CD14-positive monocyte (primary cell): ENCODE data around the gene BATF2. TPM values are rescaled to one million over a fixed set of nuclear protein-coding genes. Genes with fewer than 3 reads are reported as not detected.

ENCODE experiments used
- DNase-seq, 3 donors: peaks; one replicate each; pipeline ENCODE4 v3.0.0-alpha.2; 2011 to 2022
- H2AFZ ChIP-seq: 2 replicates; pipeline ENCODE4 v1.6.0; 2012; ENCODE audit warnings: mild to moderate bottlenecking, low read depth, low read length, inconsistent platforms; ENCODE audit not compliant: insufficient read depth, poor library complexity, severe bottlenecking
- H3K27ac ChIP-seq, 2 donors: 1 replicate in 1 of 2; 2 replicates in 1 of 2; pipeline ENCODE4 v1.5.1; 2012 to 2013; ENCODE audit warnings: low read length in 2 of 2, control low read depth in 1 of 2, inconsistent platforms in 1 of 2, low read depth in 1 of 2, mild to moderate bottlenecking in 1 of 2
- H3K27me3 ChIP-seq, 2 donors: one replicate each; pipeline versions ENCODE4 v1.6.0 to v1.6.1; 2011 to 2013; ENCODE audit warnings: low read length in 2 of 2; ENCODE audit not compliant: control insufficient read depth in 2 of 2, insufficient read depth in 2 of 2
- H3K36me3 ChIP-seq, 2 donors: replicated peaks in 1 of 2; 1 replicate in 1 of 2; 2 replicates in 1 of 2; pipeline versions ENCODE4 v1.5.1 to v1.6.1; 2012 to 2013; ENCODE audit warnings: low read length in 2 of 2, control low read depth in 1 of 2, inconsistent platforms in 1 of 2, mild to moderate bottlenecking in 1 of 2; ENCODE audit not compliant: insufficient read depth in 2 of 2, control insufficient read depth in 1 of 2
- H3K4me1 ChIP-seq, 2 donors: 1 replicate in 1 of 2; 2 replicates in 1 of 2; pipeline versions ENCODE4 v1.5.1 to v1.6.1; 2012 to 2013; ENCODE audit warnings: low read length in 2 of 2, control low read depth in 1 of 2, inconsistent platforms in 1 of 2, mild to moderate bottlenecking in 1 of 2, moderate library complexity in 1 of 2; ENCODE audit not compliant: insufficient read depth in 2 of 2, control insufficient read depth in 1 of 2
- H3K4me2 ChIP-seq: replicated peaks from 2 replicates; pipeline ENCODE3; 2012; ENCODE audit warnings: low read length, moderate library complexity, mild to moderate bottlenecking; ENCODE audit not compliant: poor library complexity, severe bottlenecking; ENCODE audit errors: extremely low read depth
- H3K4me3 ChIP-seq, 3 experiments: fragments of 200-600 bp in 1 of 3; sonication (generic) in 1 of 3; replicated peaks in 1 of 3; 1 replicate in 2 of 3; 2 replicates in 1 of 3; pipeline ENCODE4 v1.5.1; 2011 to 2013; ENCODE audit warnings: low read length in 3 of 3, mild to moderate bottlenecking in 3 of 3, control low read depth in 2 of 3, low read depth in 2 of 3, inconsistent platforms in 1 of 3, moderate library complexity in 1 of 3
- H3K79me2 ChIP-seq: 2 replicates; pipeline ENCODE4 v1.6.0; 2012; ENCODE audit warnings: mild to moderate bottlenecking, control low read depth, inconsistent platforms, low read length, moderate library complexity; ENCODE audit not compliant: insufficient read depth
- H3K9ac ChIP-seq: 2 replicates; pipeline ENCODE4 v1.6.0; 2017; ENCODE audit warnings: low read length, mild to moderate bottlenecking; ENCODE audit not compliant: insufficient read depth, poor library complexity, severe bottlenecking
- H3K9me3 ChIP-seq, 2 donors: replicated peaks in 1 of 2; 1 replicate in 1 of 2; 2 replicates in 1 of 2; pipeline versions ENCODE4 v1.5.1 to v1.6.1; 2012 to 2013; ENCODE audit warnings: low read length in 2 of 2, control low read depth in 1 of 2; ENCODE audit not compliant: control insufficient read depth in 1 of 2, insufficient read depth in 1 of 2
- H4K20me1 ChIP-seq: 2 replicates; pipeline ENCODE4 v1.6.0; 2012; ENCODE audit warnings: mild to moderate bottlenecking, low read length, control low read depth, moderate library complexity; ENCODE audit not compliant: insufficient read depth
- H3K27ac Mint-ChIP-seq, 7 donors: one replicate each; pipeline ENCODE4 v1.8.0; 2020; ENCODE audit warnings: mild to moderate bottlenecking in 7 of 7, mixed read lengths in 7 of 7, moderate library complexity in 6 of 7, inconsistent platforms in 2 of 7
- H3K27me3 Mint-ChIP-seq, 3 donors: one replicate each; pipeline ENCODE4 v1.8.0; 2021 to 2022; ENCODE audit warnings: low read depth in 3 of 3, mild to moderate bottlenecking in 3 of 3, mixed read lengths in 3 of 3, moderate library complexity in 3 of 3, inconsistent platforms in 1 of 3
- H3K36me3 Mint-ChIP-seq, 2 donors: one replicate each; pipeline ENCODE4 v1.8.0; 2020; ENCODE audit warnings: mixed read lengths in 2 of 2, inconsistent platforms in 1 of 2, mild to moderate bottlenecking in 1 of 2
- H3K4me1 Mint-ChIP-seq: one replicate; pipeline ENCODE4 v1.8.0; 2020; ENCODE audit warnings: mild to moderate bottlenecking, mixed read lengths
- H3K4me3 Mint-ChIP-seq, 2 donors: one replicate each; pipeline ENCODE4 v1.8.0; 2020; ENCODE audit warnings: mild to moderate bottlenecking in 2 of 2, mixed read lengths in 2 of 2, moderate library complexity in 1 of 2
- H3K9me3 Mint-ChIP-seq, 7 donors: one replicate each; pipeline ENCODE4 v1.8.0; 2020 to 2022; ENCODE audit warnings: mixed read lengths in 7 of 7, mild to moderate bottlenecking in 6 of 7, moderate library complexity in 6 of 7, inconsistent platforms in 2 of 7
- CTCF ChIP-seq: fragments of 200-600 bp; IDR thresholded peaks from one replicate; pipeline ENCODE4 v1.8.0; 2022; ENCODE audit warnings: antibody characterized with exemption, mild to moderate bottlenecking
- WGBS: methylation state at CpG from one replicate; pipeline ENCODE4 v1.1.5; 2013; ENCODE audit warnings: missing lambda C conversion rate; ENCODE audit not compliant: insufficient coverage; 5-methylcytosine and 5-hydroxymethylcytosine counted together
- intact Hi-C, 2 donors: fragments of 100-400 bp; cut with micrococcal nuclease; formaldehyde crosslinking; loops; one replicate each; pipeline versions ENCODE4 v1.15.0 to v1.15.1; 2023
- polyA plus RNA-seq, 3 donors: library from polyadenylated mRNA; depleted of rRNA in 1 of 3; unstranded in 2 of 3; stranded (reverse) in 1 of 3; fragments of 300-500 nt in 2 of 3; fragments of >200 nt in 1 of 3; fragmentation: Illumina TruSeq in 2 of 3; gene quantifications; 1 replicate in 2 of 3; 2 replicates in 1 of 3; pipeline ENCODE4 v1.2.3, GENCODE V29; 2012 to 2021

BATF2 gene
- polyA plus RNA-seq, 3 donors = 0.97 to 1.7 (median 1.1) TPM

GRCh38 chr11:65003282-65003681 lies 6.5 kb upstream of the BATF2 start:
- no peaks in the 10 kb centered on the region for H3K79me2 ChIP-seq
- Mint-ChIP-seq H3K27me3 (peaks cover 4 to 8% (median 6%) of the 10 kb centered on the region in 3 donors), H3K4me1 (peaks cover 3% of the 10 kb centered on the region), H3K4me3 (no peak overlapping the region), H3K27ac (no peak overlapping the region), H3K36me3 (no peaks in the 10 kb centered on the region), H3K9me3 (no peaks in the 10 kb centered on the region)
- H3K9ac ChIP-seq = no peak overlapping the region
- intact Hi-C loops = no loop called here
- no peaks in the 10 kb centered on the region for H3K27me3 ChIP-seq
- WGBS = 89% methylated on average over 4 of the region's 7 CpGs
- no peak overlapping the region for H3K27ac ChIP-seq
- no peaks in the 10 kb centered on the region for H3K36me3 ChIP-seq
- no peak overlapping the region for H3K4me3 ChIP-seq
- no peak for TF ChIP-seq CTCF
- H3K4me2 ChIP-seq = no peak overlapping the region
- no peaks in the 10 kb centered on the region for H3K4me1 ChIP-seq
- no peak overlapping the region for H2AFZ ChIP-seq
- H3K9me3 ChIP-seq = no peaks in the 10 kb centered on the region
- DNase-seq = no peak
- H4K20me1 ChIP-seq = no peaks in the 10 kb centered on the region

- 90% methylated on average over 1 of the region's 5 CpGs for WGBS
- H3K4me1 Mint-ChIP-seq = peaks cover 6% of the 10 kb centered on the region
- Histone ChIP-seq H3K27me3 (no peaks in the 10 kb centered on the region), H3K9me3 (no peaks in the 10 kb centered on the region), H3K4me3 (no peak overlapping the region), H4K20me1 (no peaks in the 10 kb centered on the region), H3K36me3 (no peaks in the 10 kb centered on the region), H3K79me2 (no peaks in the 10 kb centered on the region), H3K4me1 (no peaks in the 10 kb centered on the region), H3K9ac (no peak overlapping the region), H2AFZ (no peak overlapping the region), H3K4me2 (no peak overlapping the region), H3K27ac (no peak overlapping the region)
- no peaks in the 10 kb centered on the region for H3K9me3 Mint-ChIP-seq
- no peak for DNase-seq
- H3K27ac Mint-ChIP-seq = no peak overlapping the region
- H3K4me3 Mint-ChIP-seq = no peak overlapping the region
- TF ChIP-seq CTCF = no peak
- intact Hi-C loops = no loop called here
- H3K36me3 Mint-ChIP-seq = no peaks in the 10 kb centered on the region
- peaks cover 4 to 8% (median 6%) of the 10 kb centered on the region in 3 donors for H3K27me3 Mint-ChIP-seq
Observed at GRCh38 chr11:65002706-65003105, 5.9 kb upstream of the BATF2 start.
